Measurements from ENCODE around the gene PLD4. TPM values are rescaled to one million over a fixed set of nuclear protein-coding genes. Genes with fewer than 3 reads are reported as not detected.

The PLD4 gene
- total and polyA plus RNA-seq, 9 of the 15 experiments (the other 6 are each of a cell fraction or from before 2014, with no cell fraction given), result 0.18 to 0.24 TPM; not detected in 7

DNA sequence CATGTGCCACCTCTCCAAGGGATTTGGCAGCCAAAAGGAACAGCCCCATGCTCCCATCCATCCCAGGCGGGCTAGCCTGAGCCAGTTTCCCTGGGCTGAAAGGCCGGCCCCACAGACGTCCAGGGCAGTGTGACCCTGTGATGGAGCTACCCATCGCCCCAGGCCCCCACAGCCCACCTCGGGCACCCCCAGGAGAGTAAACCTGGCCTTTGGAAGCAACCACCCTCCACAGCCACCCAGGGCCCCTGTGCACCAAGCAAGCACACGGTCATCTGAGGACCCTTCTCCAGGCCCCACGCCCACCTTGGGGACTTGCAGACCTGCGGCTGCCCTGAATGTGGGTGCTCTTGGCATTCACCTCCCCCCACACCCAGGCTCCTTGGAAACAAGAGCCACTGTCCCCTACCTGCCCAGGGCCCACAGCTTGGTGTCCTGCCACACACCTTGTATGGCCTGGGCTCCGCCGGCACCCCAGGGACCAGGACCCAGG is 45.1 kb downstream of the PLD4 start (continued):
- TF ChIP-seq ZNF644 (tag; IDR thresholded peaks at IDR 0.05; ENCODE audit: low read depth) (no peak), STAT5B (CRISPR knock-in tag; IDR thresholded peaks at IDR 0.05) (no peak)
- TF ChIP-seq, protein P1, sequence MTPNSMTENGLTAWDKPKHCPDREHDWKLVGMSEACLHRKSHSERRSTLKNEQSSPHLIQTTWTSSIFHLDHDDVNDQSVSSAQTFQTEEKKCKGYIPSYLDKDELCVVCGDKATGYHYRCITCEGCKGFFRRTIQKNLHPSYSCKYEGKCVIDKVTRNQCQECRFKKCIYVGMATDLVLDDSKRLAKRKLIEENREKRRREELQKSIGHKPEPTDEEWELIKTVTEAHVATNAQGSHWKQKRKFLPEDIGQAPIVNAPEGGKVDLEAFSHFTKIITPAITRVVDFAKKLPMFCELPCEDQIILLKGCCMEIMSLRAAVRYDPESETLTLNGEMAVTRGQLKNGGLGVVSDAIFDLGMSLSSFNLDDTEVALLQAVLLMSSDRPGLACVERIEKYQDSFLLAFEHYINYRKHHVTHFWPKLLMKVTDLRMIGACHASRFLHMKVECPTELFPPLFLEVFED (CRISPR knock-in tag; conservative IDR thresholded peaks at IDR 0.05), result no peak

DNA sequence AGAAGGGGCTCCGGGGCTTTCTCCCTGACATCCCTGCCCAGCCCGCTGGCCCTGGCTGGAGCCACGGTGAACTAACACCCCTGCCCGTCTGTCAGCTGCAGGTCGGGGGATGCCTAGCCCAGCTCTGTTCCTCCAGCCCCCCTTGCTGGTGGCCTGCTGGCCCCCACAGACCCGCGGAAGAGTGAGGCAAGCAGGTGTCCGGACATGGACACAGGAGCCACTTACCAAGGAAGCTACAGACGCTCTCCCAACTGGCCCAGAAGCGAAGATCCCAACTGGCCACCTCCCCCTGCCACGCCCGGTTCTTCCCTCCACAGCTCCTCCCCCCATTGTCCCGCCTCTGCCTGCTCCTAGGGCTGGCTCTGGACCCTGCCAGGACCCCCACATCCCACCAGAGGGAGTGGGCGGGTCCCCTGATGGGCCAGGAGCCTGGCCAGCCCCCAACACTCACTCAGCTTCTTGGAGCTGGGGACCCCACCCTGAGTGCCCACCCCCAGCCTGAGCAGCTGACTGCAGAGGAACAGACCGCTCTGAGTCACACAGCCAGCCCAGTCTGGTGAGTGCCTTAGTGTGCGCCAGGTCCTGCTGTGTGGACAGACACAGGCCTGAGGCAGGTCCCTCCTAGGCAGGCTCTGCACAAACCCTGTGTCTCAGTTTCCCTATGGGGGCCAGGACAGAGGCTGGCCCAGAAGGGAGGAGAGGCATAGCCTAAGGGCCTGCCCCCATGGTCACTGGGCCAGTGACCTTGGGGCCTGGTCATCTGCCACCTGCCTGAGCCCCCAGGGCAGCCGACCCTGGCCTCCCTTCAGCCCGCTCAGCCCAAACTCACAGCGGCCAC is 45.8 kb downstream of the PLD4 start:
- FAIRE-seq (no peak), ATAC-seq (peak; percentile 71), DNase-seq (ENCODE audit: extremely low read depth in 1 of 4, low spot score in 3 of 4) (peak in 3 of 4 experiments; percentile 34 to 39 (median 37))
- no peaks in the 10 kb centered on the region for H3K9me1 ChIP-seq (ENCODE audit: control insufficient read depth, insufficient read depth, low read length)
- no peak overlapping the region for H3K27ac ChIP-seq (ENCODE audit: extremely low read depth, low read depth, low read length)
- no peak overlapping the region; the same call in 1 of the 2 replicates for H3K4me2 ChIP-seq (ENCODE audit: insufficient read depth, low read length)
- no peaks in the 10 kb centered on the region for H3K36me3 ChIP-seq (ENCODE audit: control insufficient read depth, insufficient read depth, low read length)
- ChIA-PET POLR2A (interaction anchor here (0.6 to 1.8 kb wide), 4 partner anchors 36 to 116 kb away, joined by 3 to 7 read pairs (median 4); no protein-coding TSS in a partner anchor), CTCF (ENCODE audit: low intra/inter-chr PET ratio) (interaction anchor here (1.0 kb wide), 1 partner anchor 75 kb away, joined by 6 read pairs; no protein-coding TSS in a partner anchor)
- no peaks in the 10 kb centered on the region for H3K79me2 ChIP-seq (ENCODE audit: control insufficient read depth, insufficient read depth, low read length)
- H4K20me1 ChIP-seq (replicated peaks; ENCODE audit: control insufficient read depth, insufficient read depth, low read length), result peaks cover 8% of the 10 kb centered on the region; the same call in 1 of the 2 replicates
- peak overlapping the region; percentile 39; the same call in 1 of the 2 replicates for H2AFZ ChIP-seq (ENCODE audit: low read depth, low read length)
- H3K4me1 ChIP-seq (replicated peaks in 1 of 2; ENCODE audit: control insufficient read depth in 2 of 2, insufficient read depth in 2 of 2, low read length in 2 of 2), result peaks cover 0 to 66% of the 10 kb centered on the region in 2 experiments; a peak in 3 of 5 replicates
- H3K9ac ChIP-seq (ENCODE audit: insufficient read depth in 1 of 2, low read depth in 2 of 2, low read length in 2 of 2), result peak overlapping the region in 1 of 2 experiments; percentile 64; a peak in 2 of 4 replicates
- no peaks in the 10 kb centered on the region for H3K9me3 ChIP-seq (replicated peaks; ENCODE audit: control insufficient read depth, insufficient read depth, low read depth, low read length)
- H3K27me3 ChIP-seq (ENCODE audit: control insufficient read depth in 2 of 2, insufficient read depth in 2 of 2, low read length in 2 of 2), result peaks cover 0 to 27% of the 10 kb centered on the region in 2 experiments; a peak in 1 of 5 replicates
- no peak overlapping the region for H3K4me3 ChIP-seq
- 11% methylated on average over 14 of the region's 19 CpGs for WGBS (ENCODE audit: insufficient coverage, low coverage, missing lambda C conversion rate)
- BruUV-seq (replicated peaks), result no TSS peak
- in situ Hi-C loops (cut with MboI), result loop anchor here (5.0 kb wide), 1 partner anchor 77 kb away; no protein-coding TSS in a partner anchor
- intact Hi-C loops (cut with micrococcal nuclease), result no loop called here
- TF ChIP-seq, protein P2, sequence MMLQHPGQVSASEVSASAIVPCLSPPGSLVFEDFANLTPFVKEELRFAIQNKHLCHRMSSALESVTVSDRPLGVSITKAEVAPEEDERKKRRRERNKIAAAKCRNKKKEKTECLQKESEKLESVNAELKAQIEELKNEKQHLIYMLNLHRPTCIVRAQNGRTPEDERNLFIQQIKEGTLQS (IDR thresholded peaks at IDR 0.05), result peak; percentile 32; the same call in 1 of the 2 replicates
- TF ChIP-seq, protein P2 (CRISPR knock-in tag; conservative IDR thresholded peaks at IDR 0.05), result no peak
- TF ChIP-seq, protein P3, sequence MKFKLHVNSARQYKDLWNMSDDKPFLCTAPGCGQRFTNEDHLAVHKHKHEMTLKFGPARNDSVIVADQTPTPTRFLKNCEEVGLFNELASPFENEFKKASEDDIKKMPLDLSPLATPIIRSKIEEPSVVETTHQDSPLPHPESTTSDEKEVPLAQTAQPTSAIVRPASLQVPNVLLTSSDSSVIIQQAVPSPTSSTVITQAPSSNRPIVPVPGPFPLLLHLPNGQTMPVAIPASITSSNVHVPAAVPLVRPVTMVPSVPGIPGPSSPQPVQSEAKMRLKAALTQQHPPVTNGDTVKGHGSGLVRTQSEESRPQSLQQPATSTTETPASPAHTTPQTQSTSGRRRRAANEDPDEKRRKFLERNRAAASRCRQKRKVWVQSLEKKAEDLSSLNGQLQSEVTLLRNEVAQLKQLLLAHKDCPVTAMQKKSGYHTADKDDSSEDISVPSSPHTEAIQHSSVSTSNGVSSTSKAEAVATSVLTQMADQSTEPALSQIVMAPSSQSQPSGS (CRISPR knock-in tag; IDR thresholded peaks at IDR 0.05), result no peak
- TF ChIP-seq KDM5B (IDR thresholded peaks at IDR 0.05; ENCODE audit: insufficient replicate concordance, low read depth, low read length), result peak; percentile 57
- 0 out of 2 replicates have a peak, but pooled peaks have one; percentile 15 for TF ChIP-seq BHLHE40 (IDR thresholded peaks at IDR 0.05; ENCODE audit: low read length)
- TF ChIP-seq, protein P4, sequence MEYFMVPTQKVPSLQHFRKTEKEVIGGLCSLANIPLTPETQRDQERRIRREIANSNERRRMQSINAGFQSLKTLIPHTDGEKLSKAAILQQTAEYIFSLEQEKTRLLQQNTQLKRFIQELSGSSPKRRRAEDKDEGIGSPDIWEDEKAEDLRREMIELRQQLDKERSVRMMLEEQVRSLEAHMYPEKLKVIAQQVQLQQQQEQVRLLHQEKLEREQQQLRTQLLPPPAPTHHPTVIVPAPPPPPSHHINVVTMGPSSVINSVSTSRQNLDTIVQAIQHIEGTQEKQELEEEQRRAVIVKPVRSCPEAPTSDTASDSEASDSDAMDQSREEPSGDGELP (CRISPR knock-in tag; IDR thresholded peaks at IDR 0.05; ENCODE audit: borderline replicate concordance), result peak; percentile 97
- TF ChIP-seq PHF8 (IDR thresholded peaks at IDR 0.05; ENCODE audit: borderline replicate concordance, low read length), result peak; percentile 29; the same call in 1 of the 2 replicates
- peak; percentile 17 to 65; a peak in 2 of 4 replicates for TF ChIP-seq MAZ (CRISPR knock-in tag; conservative IDR thresholded peaks at IDR 0.05 in 1 of 2, IDR thresholded peaks at IDR 0.05 in 1 of 2)
- peak; percentile 66 for TF ChIP-seq CREM (IDR thresholded peaks at IDR 0.05; ENCODE audit: low read depth)
- no peak for TF ChIP-seq FOXJ2 (tag; IDR thresholded peaks at IDR 0.05)
